MCF 10A (cell line): ENCODE data around the gene FAM13A. TPM values are rescaled to one million over a fixed set of nuclear protein-coding genes. Genes with fewer than 3 reads are reported as not detected.

Source experiments
- BruUV-seq: library from RNA; stranded (reverse); fragments of 400-500 nt; replicated peaks from 2 replicates; lab custom pipeline; 2021; lab: Mats Ljungman, UMichigan
- CTCF ChIA-PET: fragments of 300-600 bp; sonication (Branson Sonifier 250); formaldehyde crosslinking; extraction: SDS; loops from one replicate; lab custom pipeline; 2021; ENCODE audit warnings: antibody characterized with exemption, inconsistent platforms; lab: Yijun Ruan, JAX
- POLR2A ChIA-PET: fragments of 300-600, 350-650 bp; sonication (Branson Sonifier 250); formaldehyde crosslinking; extraction: SDS; loops from one replicate; lab custom pipeline; 2020; ENCODE audit warnings: antibody characterized with exemption, inconsistent platforms; lab: Yijun Ruan, JAX
- DNase-seq: peaks from one replicate; pipeline ENCODE4 v3.0.0-alpha.2; 2018; ENCODE audit not compliant: unreplicated experiment
- H3K27ac Mint-ChIP-seq: one replicate; pipeline ENCODE4 v1.8.0; 2022; ENCODE audit warnings: mild to moderate bottlenecking, low read depth, mixed read lengths; ENCODE audit not compliant: unreplicated experiment
- H3K27me3 Mint-ChIP-seq: one replicate; pipeline ENCODE4 v1.8.0; 2022; ENCODE audit warnings: mixed read lengths; ENCODE audit not compliant: insufficient read depth, unreplicated experiment
- H3K36me3 Mint-ChIP-seq: one replicate; pipeline ENCODE4 v1.8.0; 2022; ENCODE audit warnings: mild to moderate bottlenecking, moderate library complexity, mixed read lengths; ENCODE audit not compliant: insufficient read depth, unreplicated experiment
- H3K4me1 Mint-ChIP-seq: one replicate; pipeline ENCODE4 v1.8.0; 2022; ENCODE audit warnings: mixed read lengths; ENCODE audit not compliant: insufficient read depth, unreplicated experiment
- H3K4me3 Mint-ChIP-seq: one replicate; pipeline ENCODE4 v1.8.0; 2022; ENCODE audit warnings: mild to moderate bottlenecking, moderate library complexity, mixed read lengths; ENCODE audit not compliant: unreplicated experiment
- H3K9me3 Mint-ChIP-seq: one replicate; pipeline ENCODE4 v1.8.0; 2022; ENCODE audit warnings: mixed read lengths; ENCODE audit not compliant: unreplicated experiment
- CTCF ChIP-seq: fragments of 200-600 bp; IDR thresholded peaks from one replicate; pipeline ENCODE4 v1.8.0; 2022; ENCODE audit warnings: antibody characterized with exemption, mild to moderate bottlenecking; ENCODE audit not compliant: unreplicated experiment
- intact Hi-C: fragments of 100-400 bp; cut with micrococcal nuclease; formaldehyde crosslinking; loops from 2 replicates; pipeline ENCODE4 v1.14.1; 2022
- total RNA-seq: library from RNA; stranded (reverse); gene quantifications from 2 replicates; pipeline ENCODE4 v1.2.3, GENCODE V29; 2022

FAM13A gene
- total RNA-seq, 1 experiment from 2014 or later, result 11.1 TPM

- Mint-ChIP-seq H3K27me3 (no peaks in the 10 kb centered on the region), H3K4me1 (no peaks in the 10 kb centered on the region), H3K36me3 (peaks cover 66% of the 10 kb centered on the region), H3K9me3 (no peaks in the 10 kb centered on the region), H3K27ac (no peak overlapping the region), H3K4me3 (no peak overlapping the region)
- no peak for TF ChIP-seq CTCF
- CTCF ChIA-PET, result interaction anchor here (0.7 to 1.8 kb wide), 4 partner anchors 12 to 298 kb away, joined by 3 to 5 read pairs (median 4); no protein-coding TSS in a partner anchor
- BruUV-seq, result no TSS peak
- POLR2A ChIA-PET, result interaction anchor here (0.9 kb wide), 1 partner anchor 11 kb away, joined by 3 read pairs; no protein-coding TSS in a partner anchor
- no peak for DNase-seq
- intact Hi-C loops, result no loop called here
Measured at GRCh38 chr4:88724406-88724805, 332.6 kb downstream of the FAM13A start.

GRCh38 chr4:88722828-88723227 is 334.2 kb downstream of the FAM13A start:
- CTCF ChIA-PET, result interaction anchor here (1.0 to 1.3 kb wide), 2 partner anchors 16 to 301 kb away, joined by 3 read pairs; no protein-coding TSS in a partner anchor
- H3K9me3 Mint-ChIP-seq, result peaks cover under 1% of the 10 kb centered on the region
- H3K4me3 Mint-ChIP-seq, result no peak overlapping the region
- no peaks in the 10 kb centered on the region for H3K27me3 Mint-ChIP-seq
- no TSS peak for BruUV-seq
- no peak for TF ChIP-seq CTCF
- peaks cover 64% of the 10 kb centered on the region for H3K36me3 Mint-ChIP-seq
- H3K4me1 Mint-ChIP-seq, result no peaks in the 10 kb centered on the region
- intact Hi-C loops, result no loop called here
- no peak overlapping the region for H3K27ac Mint-ChIP-seq
- POLR2A ChIA-PET, result interaction anchor here (1.2 kb wide), 1 partner anchor 14 kb away, joined by 3 read pairs; no protein-coding TSS in a partner anchor
- DNase-seq, result no peak

GRCh38 chr4:88722276-88722780 is 334.7 kb downstream of the FAM13A start:
- BruUV-seq, result no TSS peak
- H3K36me3 Mint-ChIP-seq, result peaks cover 62% of the 10 kb centered on the region
- no peaks in the 10 kb centered on the region for H3K4me1 Mint-ChIP-seq
- ChIA-PET CTCF (interaction anchor here (0.6 to 1.3 kb wide), 2 partner anchors 15 to 132 kb away, joined by 3 read pairs; no protein-coding TSS in a partner anchor), POLR2A (interaction anchor here (1.2 kb wide), 1 partner anchor 15 kb away, joined by 3 read pairs; no protein-coding TSS in a partner anchor)
- no peak overlapping the region for H3K4me3 Mint-ChIP-seq
- no peak for DNase-seq
- H3K9me3 Mint-ChIP-seq, result peaks cover 5% of the 10 kb centered on the region
- intact Hi-C loops, result no loop called here
- TF ChIP-seq CTCF, result no peak
- H3K27me3 Mint-ChIP-seq, result no peaks in the 10 kb centered on the region
- no peak overlapping the region for H3K27ac Mint-ChIP-seq

- H3K9me3 Mint-ChIP-seq, result peaks cover 7% of the 10 kb centered on the region
- H3K4me3 Mint-ChIP-seq, result no peak overlapping the region
- intact Hi-C loops, result no loop called here
- POLR2A ChIA-PET, result no interaction called here
- no peaks in the 10 kb centered on the region for H3K27me3 Mint-ChIP-seq
- peaks cover 51% of the 10 kb centered on the region for H3K36me3 Mint-ChIP-seq
- CTCF ChIA-PET, result no interaction called here
- DNase-seq, result no peak
- TF ChIP-seq CTCF, result no peak
- BruUV-seq, result no TSS peak
- H3K4me1 Mint-ChIP-seq, result no peaks in the 10 kb centered on the region
- no peak overlapping the region for H3K27ac Mint-ChIP-seq
Measured at GRCh38 chr4:88720451-88721428, 336.2 kb downstream of the FAM13A start.
